SIG-M5 treated with dmso at 0.1 percent for 504 hours (cell line): Measurements from ENCODE around the gene ANXA11.
"Not testable (repeated sequence)": the region's sequence is repeated elsewhere in the genome, so short reads cannot be mapped to it uniquely, and the experiment has no call there.

ENCODE experiments used
- DNase-seq: peaks from one replicate; lab custom pipeline; 2025; ENCODE audit not compliant: unreplicated experiment; lab: John Stamatoyannopoulos, UW

Gene ANXA11

GRCh38 chr10:80205477-80206276 lies at the start of gene ANXA11:
ANXA11 (minus strand) TSS chr10:80205537; CDS start chr10:80172861, 32,676 bp downstream.
- peak; percentile 78 for DNase-seq

GRCh38 chr10:80254726-80255125 lies 49.4 kb upstream of the ANXA11 start:
- not testable (repeated sequence) for DNase-seq

DNA sequence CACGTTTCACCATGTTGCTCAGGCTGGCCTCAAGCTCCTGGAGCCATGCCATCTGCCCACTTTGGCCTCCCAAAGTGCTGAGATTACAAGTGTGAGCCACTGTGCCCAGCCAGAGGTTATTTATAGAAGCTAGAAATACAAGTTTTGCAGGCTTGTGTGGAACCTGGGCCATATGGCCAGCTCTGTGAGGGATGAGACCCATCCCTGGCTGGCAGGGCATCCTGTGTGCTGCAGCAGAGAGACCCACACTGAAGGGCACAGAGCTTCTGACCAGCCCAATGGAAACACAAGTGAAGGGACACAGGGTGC lies 48.6 kb upstream of the ANXA11 start:
- not testable (repeated sequence) for DNase-seq

GRCh38 chr10:80253266-80253962 lies 48.1 kb upstream of the ANXA11 start:
- peak; percentile 65 for DNase-seq

- no peak for DNase-seq
These were observed 47.1 kb upstream of the ANXA11 start for GRCh38 chr10:80252296-80252887.

DNA sequence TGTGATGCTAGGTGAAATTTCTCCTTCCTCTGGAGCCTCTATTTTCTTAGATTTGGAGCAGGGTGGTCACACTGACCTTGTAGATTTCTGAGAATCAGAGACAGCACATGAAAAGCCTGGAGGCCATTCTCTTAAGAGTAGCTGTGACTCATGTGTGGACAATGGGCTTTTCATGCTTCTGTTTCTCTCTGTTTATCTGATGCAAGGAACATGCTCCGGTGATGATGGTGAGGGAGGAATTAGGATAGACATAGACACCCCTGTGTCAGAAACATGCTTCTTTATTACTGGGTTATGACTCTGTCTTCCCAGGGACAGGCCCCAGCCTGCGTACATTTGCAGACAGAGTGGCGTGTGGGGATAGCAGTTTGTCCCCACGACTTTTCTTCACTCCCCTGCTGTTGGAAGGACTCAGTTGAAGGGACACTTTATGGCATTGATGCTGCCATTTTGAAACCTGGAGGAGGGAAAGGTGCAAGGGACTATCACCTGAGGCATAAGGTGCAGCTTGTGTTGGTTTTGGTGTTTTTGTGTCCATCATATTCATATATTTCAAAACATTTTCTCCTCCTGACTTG lies 46.5 kb upstream of the ANXA11 start:
- DNase-seq = not testable (repeated sequence)

GRCh38 chr10:80250399-80250798 lies 45.1 kb upstream of the ANXA11 start:
- DNase-seq = not testable (repeated sequence)

DNA sequence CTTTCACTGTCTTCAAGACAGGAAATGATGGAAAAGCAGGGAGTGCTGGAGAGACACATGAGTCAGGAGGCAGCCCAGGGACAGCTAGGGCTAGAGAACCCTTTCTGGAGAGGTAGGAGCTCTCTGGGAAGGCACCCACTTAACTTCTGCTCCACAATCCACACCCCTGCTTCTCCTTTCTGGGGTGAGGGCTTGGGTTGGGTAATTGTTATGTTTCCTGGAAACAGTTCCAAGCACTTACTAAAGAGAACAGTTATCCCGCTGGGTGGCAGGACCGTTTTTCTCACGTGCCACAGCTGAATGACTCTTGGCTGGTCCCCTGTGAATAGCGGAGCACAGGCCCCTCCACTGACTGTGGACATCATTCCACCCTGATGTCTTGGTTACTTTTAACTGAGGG lies 44.6 kb upstream of the ANXA11 start:
- DNase-seq = not testable (repeated sequence)

DNA sequence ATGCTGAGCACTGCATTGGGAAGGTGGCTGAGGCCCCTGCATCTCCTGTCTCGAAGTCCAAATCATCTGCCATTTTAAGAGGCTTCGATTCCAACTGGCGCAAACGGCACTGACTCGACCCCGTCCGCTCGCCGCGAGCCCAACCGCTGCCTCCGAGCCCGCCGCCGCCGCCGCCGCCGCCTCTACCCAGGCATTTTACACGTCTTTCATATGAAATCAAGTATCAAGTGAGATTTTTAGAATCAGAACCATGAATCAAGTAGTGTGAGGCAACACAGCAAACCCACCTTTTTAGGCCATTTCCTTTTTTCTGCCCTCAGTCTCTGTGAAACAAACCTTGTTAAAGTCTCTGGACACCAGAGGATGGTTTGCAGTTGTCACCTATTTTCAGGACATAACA lies 42.3 kb upstream of the ANXA11 start:
- DNase-seq = not testable (repeated sequence)

DNA sequence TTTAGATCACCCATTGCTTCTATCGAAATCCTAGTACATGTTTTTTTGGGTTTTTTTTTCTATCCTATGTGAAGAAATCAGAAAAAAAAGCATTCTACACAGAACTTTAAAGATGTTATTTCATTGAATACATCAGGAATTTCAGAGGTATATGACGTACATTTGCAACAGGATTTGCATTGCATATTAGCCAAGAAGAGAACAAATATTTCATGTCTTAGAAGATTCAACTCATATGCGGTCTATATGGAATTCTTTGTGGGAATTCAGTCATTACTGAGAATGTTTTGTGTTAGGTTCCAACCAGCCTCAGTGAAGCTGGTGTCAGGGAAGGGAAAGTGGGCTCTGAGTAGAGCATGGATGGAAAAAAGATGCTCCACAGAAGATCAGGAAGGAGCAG lies 39.0 kb upstream of the ANXA11 start:
- not testable (repeated sequence) for DNase-seq

- DNase-seq = not testable (repeated sequence)
These were observed 37.0 kb upstream of the ANXA11 start for GRCh38 chr10:80242341-80242740.

- DNase-seq = not testable (repeated sequence)
These were observed 31.1 kb upstream of the ANXA11 start for GRCh38 chr10:80236457-80236856.

GRCh38 chr10:80234331-80235235 lies 29.2 kb upstream of the ANXA11 start:
- DNase-seq = not testable (repeated sequence)

DNA sequence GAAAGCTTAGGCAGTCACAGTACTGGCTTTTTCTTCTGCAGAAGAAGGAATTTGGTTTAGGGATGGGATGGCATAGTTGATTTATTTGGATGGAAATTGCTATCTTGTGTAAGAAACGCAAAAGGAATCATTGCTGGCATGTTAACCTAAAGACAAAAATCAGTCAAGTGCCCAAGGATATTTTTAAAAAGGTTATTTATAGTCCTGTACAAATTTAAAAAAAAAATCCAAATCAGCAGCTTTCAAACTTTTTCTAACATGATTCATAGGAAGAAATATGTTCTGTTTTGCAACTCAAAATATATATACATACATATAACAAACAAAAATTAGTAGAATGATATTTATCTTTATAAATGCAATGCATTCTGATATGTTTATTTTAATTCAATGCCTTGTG lies 28.5 kb upstream of the ANXA11 start:
- DNase-seq = not testable (repeated sequence)

- not testable (repeated sequence) for DNase-seq
These were observed 21.4 kb upstream of the ANXA11 start for GRCh38 chr10:80226723-80227122.

GRCh38 chr10:80223031-80223419 lies 17.7 kb upstream of the ANXA11 start:
- DNase-seq = not testable (repeated sequence)

DNA sequence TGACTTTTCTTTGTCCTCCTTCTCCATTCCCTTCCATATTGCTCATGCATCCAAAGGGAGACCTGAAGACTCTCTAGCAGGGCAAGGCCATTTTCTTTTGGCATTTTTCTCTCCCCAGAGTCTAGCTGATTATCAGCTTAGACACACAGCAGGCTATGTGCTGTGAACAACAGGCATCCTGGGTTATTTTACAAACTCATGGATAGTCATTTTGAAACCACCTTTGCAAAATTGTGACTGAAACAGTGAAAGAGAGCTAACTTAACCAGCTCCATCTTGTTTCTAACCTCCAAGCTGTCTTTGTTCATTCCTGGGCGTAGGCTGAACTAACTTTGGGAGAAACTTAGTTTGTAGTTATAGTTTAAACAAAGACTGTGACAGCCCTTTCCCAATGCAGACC lies 13.5 kb upstream of the ANXA11 start:
- not testable (repeated sequence) for DNase-seq

DNA sequence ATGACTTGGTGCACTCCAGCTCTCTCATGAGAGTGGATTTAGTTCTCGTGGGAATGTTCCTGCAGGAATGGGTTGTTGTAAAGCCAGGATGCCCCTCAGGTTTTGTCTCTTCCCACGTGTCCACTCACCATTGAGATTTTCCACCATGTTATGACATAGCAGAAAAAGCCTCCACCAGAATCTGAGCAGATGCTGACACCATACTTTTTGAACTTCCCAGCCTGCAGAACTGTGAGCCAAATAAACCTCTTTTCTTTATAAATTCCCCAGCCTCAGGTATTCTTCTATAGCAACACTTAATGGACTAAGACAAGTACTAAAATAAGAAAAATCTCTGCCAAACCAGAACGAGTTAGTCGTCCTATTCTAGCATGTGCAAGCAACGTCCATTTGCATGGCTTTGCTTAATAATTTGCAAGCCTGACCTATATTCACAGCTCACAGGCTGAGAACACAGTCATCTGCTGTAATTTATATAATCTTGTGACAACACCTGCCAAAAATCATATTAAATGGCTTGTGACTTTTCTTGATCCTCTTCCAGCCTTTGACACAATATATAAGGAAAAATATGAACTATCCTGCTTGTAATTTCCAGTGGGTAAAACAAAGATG lies 9.1 kb upstream of the ANXA11 start:
- not testable (repeated sequence) for DNase-seq

- DNase-seq = not testable (repeated sequence)
These were observed 7.3 kb upstream of the ANXA11 start for GRCh38 chr10:80212535-80213115.

- DNase-seq = no peak
These were observed 6.4 kb upstream of the ANXA11 start for GRCh38 chr10:80211786-80212185.
